ENCODE measurements around the gene DDX28.
"Not testable (repeated sequence)": the region's sequence is repeated elsewhere in the genome, so short reads cannot be mapped to it uniquely, and the experiment has no call there.

The DDX28 gene

DNA sequence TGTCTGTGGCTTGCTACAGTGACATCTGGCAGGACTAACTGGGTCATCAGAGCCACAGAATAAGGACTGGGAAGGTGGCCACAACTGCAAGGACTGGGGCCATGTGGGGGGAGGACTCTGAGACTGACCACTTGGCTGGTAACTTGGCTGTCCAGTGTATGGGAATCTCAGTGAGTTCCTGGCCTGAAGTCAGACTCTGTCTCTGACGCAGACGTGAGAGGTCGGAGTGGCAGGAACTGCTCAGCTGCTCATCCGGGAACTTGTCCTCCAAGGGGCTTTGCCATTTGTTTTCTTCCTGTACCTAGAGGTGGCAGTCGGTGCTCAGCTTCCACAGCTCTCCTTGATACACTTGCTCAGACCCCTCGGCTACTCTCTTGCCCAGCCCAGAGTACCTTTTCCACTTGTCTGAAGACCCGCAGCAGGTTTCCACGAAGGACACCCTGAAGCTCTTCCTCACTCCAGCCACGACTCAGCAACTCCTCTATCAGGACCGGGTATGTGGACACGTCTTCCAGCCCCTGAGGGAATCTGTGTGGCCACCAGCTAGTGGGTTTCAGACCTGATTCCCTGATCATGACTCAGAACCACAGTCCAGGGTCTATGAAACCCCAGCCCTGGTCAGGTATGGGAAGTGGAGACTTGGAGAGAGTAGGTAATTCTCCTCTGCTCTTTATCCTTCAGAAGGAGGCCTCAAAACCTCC lies 35.4 kb downstream of the DDX28 start:
- Histone ChIP-seq H3K4me3 (ENCODE audit: low read length) (no peak overlapping the region), H3K27me3 (ENCODE audit: control insufficient read depth, insufficient read depth, low read length) (no peaks in the 10 kb centered on the region), H3K36me3 (ENCODE audit: control insufficient read depth, insufficient read depth, low read length) (no peaks in the 10 kb centered on the region), H3K9ac (ENCODE audit: low read length) (no peak overlapping the region), H3K4me1 (ENCODE audit: control insufficient read depth, insufficient read depth, low read length) (no peaks in the 10 kb centered on the region), H3K27ac (ENCODE audit: low read depth, low read length) (no peak overlapping the region)

DNA sequence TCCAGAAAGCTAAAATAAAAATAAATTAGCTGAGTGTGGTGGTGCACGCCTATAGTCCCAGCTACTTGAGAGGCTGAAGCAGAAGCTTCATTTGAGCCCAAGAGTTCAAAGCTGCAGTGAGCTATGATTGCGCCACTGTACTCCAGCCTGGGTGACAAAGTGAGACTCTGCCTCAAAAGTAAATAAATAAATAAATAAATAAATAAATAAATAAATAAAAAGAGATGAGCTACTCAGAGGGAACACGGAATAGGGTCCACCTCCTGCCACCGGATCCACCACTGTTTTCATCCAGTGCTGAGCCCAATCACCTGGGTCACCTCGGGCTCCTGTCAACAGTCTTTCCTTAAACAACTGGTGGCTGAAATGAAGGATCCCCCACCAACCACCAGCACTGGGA lies 36.1 kb downstream of the DDX28 start:
- Histone ChIP-seq H3K27ac (ENCODE audit: low read depth, low read length) (no peak overlapping the region), H3K27me3 (ENCODE audit: control insufficient read depth, insufficient read depth, low read length) (no peaks in the 10 kb centered on the region), H3K9ac (ENCODE audit: low read length) (no peak overlapping the region)

DNA sequence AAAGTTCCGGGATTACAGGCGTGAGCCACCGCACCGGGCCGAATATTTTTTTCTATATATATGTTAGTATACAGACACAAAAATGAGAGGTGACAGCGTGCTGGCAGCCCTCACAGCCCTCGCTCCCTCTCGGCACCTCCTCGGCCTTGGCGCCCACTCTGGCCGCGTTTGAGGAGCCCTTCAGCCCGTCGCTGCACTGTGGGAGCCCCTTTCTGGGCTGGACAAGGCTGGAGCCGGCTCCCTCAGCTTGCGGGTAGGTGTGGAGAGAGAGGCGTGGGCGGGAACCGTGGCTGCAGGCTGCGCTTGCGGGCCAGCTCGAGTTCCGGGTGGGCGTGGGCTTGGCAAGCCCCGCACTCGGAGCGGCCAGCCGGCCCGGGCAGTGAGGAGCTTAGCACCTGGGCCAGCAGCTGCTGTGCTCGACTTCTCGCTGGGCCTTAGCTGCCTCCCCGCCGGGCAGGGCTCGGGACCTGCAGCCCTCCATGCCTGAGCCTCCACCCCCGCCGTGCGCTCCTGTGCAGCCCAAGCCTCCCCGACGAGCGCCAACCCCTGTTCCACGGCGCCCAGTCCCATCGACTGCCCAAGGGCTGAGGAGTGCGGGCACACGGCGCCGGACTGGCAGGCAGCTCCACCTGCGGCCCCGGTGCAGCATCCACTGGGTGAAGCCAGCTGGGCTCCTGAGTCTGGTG lies 40.9 kb downstream of the DDX28 start:
- H3K36me3 ChIP-seq (ENCODE audit: control insufficient read depth, insufficient read depth, low read length): no peaks in the 10 kb centered on the region
- no peaks in the 10 kb centered on the region for H3K4me1 ChIP-seq (ENCODE audit: control insufficient read depth, insufficient read depth, low read length)
- H3K27me3 ChIP-seq (ENCODE audit: control insufficient read depth, insufficient read depth, low read length): no peaks in the 10 kb centered on the region
- H3K4me3 ChIP-seq (ENCODE audit: low read length): no peak overlapping the region
- no peak overlapping the region for H3K9ac ChIP-seq (ENCODE audit: low read length)
- no peak overlapping the region for H3K27ac ChIP-seq (ENCODE audit: low read depth, low read length)

More for the DNA sequence above, 36.1 kb downstream of the DDX28 start:
- H3K36me3 ChIP-seq (ENCODE audit: control insufficient read depth, insufficient read depth, low read length): no peaks in the 10 kb centered on the region
- no peaks in the 10 kb centered on the region for H3K4me1 ChIP-seq (ENCODE audit: control insufficient read depth, insufficient read depth, low read length)
- no peak overlapping the region for H3K4me3 ChIP-seq (ENCODE audit: low read length)

DNA sequence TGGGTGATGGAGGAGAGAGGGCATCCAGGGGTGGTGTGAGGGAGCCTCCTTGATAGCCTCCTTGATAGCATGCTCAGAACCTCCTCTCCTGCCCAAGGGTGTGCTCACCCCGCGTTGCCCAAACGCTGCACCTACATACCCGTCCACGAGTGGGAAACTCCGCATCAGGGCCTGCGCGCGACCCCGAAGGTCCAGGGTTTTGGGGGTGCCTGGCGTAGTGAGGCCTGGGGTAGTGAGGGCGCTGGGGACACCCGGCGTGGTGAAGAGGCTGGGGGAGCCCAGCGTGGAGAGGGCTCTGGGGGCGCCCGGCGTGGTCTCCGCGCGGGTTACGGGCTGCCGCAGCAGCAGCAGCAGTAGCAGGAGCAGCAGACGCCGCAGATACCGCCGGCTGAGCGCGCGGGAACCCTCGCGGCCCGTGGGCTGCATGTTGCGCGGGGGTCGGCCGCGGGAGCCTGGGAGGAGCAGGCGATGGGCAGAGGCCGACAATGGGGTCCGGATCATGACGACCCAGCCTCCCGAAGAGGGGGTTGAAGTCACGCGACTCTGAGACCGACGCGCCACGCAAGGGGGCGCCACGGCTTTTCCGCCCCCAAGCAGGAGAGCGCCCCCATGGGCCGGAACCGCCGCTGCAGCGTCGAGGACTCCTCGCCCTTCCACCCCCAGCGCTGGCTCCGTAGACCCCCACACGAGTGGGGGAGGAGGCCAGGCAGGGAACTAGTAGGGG lies 42.9 kb downstream of the DDX28 start, which contains the start of gene DPEP3:
Gene DPEP3 (minus strand): TSS at position 545 of the 724 bp plus-strand sequence. CDS start 119 bp downstream, at position 426.
- no peak within 1 kb of the TSS for H3K9ac ChIP-seq (ENCODE audit: low read length)
- no peak within 1 kb of the TSS for H3K4me3 ChIP-seq (ENCODE audit: low read length)
- no peaks in the 10 kb centered on the region for H3K36me3 ChIP-seq (ENCODE audit: control insufficient read depth, insufficient read depth, low read length)
- no peaks in the 10 kb centered on the region for H3K27me3 ChIP-seq (ENCODE audit: control insufficient read depth, insufficient read depth, low read length)
- H3K27ac ChIP-seq (ENCODE audit: low read depth, low read length): no peak within 1 kb of the TSS
- H3K4me1 ChIP-seq (ENCODE audit: control insufficient read depth, insufficient read depth, low read length): no peaks in the 10 kb centered on the region

DNA sequence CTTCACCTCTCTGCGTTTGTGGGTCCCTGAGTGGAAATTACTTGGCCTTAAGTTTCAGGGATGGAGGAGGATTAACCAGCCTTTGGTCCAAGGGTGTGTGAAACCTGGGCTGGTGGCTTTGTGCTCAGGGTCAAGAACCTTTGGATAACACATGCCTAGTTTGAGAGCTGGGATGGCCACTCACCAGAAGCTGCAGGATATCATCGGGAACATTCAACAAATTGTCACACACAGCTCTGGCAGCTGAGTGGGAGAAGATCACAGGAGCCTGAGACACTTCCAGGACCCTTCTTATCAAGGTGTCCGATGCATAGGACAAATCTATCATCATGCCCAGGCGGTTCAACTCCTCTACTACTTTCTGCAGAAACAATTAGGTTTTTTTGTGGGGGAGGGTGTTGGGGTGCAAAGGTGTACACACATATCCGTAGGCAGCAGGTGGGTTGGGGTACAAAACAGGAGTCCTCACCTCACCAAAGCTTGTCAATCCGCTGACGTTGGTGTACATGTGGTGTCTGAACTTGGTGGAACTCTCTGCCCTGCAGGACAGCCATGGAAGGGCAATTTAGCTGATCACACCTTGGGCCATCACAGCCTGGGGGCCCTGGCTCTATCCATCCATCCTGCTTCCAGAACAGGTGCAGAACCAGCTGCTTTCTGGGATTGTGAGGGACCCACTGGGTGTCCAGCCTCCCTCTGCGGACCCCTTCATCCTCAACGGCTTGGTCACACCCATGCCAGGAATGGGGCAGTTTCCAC lies 45.4 kb downstream of the DDX28 start:
- Histone ChIP-seq H3K4me1 (ENCODE audit: control insufficient read depth, insufficient read depth, low read length) (no peaks in the 10 kb centered on the region), H3K27me3 (ENCODE audit: control insufficient read depth, insufficient read depth, low read length) (no peaks in the 10 kb centered on the region), H3K36me3 (ENCODE audit: control insufficient read depth, insufficient read depth, low read length) (no peaks in the 10 kb centered on the region), H3K4me3 (ENCODE audit: low read length) (no peak overlapping the region), H3K9ac (ENCODE audit: low read length) (no peak overlapping the region), H3K27ac (ENCODE audit: low read depth, low read length) (no peak overlapping the region)

DNA sequence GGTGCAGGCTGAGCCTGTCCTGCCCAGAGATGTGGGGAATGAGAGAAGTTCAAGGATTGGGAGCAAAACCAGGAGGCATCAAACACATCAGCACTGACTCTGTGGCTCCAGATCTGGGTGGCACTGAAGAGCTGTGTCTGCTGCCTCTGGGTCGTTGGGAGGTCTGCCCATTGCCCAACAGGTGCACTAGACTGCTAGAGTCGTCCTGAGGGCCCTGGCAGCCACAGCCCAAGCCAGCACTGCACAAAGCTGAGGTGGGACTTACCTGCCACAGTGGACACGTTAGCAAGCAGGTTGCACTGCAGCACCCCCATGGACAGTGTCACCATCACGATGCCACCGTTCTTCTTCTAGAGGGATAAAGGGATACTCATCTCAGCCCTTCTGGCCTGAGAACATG lies 46.0 kb downstream of the DDX28 start:
- H3K36me3 ChIP-seq (ENCODE audit: control insufficient read depth, insufficient read depth, low read length): no peaks in the 10 kb centered on the region

DNA sequence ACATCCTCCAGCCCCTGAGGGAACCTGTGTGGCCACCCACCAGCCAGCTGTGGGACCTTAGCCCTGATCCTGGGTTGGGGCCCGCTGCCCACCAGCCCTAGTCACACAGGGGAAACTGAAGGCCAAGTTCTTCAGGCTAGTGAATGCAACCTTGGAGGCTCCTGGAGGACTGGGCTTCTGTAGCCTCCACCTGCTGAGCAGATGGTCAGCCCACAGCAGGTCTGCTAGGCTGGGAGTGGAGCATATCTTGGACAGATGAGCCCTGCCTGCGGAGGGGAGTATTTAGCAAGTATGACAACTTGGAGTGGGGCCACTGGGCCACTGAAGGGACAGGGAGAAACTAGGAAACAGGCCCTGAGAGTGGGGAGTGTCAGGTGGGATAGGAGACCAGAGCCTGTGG lies 46.8 kb downstream of the DDX28 start:
- Histone ChIP-seq H3K36me3 (ENCODE audit: control insufficient read depth, insufficient read depth, low read length) (no peaks in the 10 kb centered on the region), H3K27ac (ENCODE audit: low read depth, low read length) (no peak overlapping the region), H3K4me3 (ENCODE audit: low read length) (no peak overlapping the region), H3K27me3 (ENCODE audit: control insufficient read depth, insufficient read depth, low read length) (no peaks in the 10 kb centered on the region), H3K9ac (ENCODE audit: low read length) (no peak overlapping the region), H3K4me1 (ENCODE audit: control insufficient read depth, insufficient read depth, low read length) (no peaks in the 10 kb centered on the region)

More for the DNA sequence above, 46.0 kb downstream of the DDX28 start:
- Histone ChIP-seq H3K4me1 (ENCODE audit: control insufficient read depth, insufficient read depth, low read length) (no peaks in the 10 kb centered on the region), H3K27me3 (ENCODE audit: control insufficient read depth, insufficient read depth, low read length) (no peaks in the 10 kb centered on the region), H3K27ac (ENCODE audit: low read depth, low read length) (no peak overlapping the region), H3K9ac (ENCODE audit: low read length) (no peak overlapping the region), H3K4me3 (ENCODE audit: low read length) (no peak overlapping the region)

DNA sequence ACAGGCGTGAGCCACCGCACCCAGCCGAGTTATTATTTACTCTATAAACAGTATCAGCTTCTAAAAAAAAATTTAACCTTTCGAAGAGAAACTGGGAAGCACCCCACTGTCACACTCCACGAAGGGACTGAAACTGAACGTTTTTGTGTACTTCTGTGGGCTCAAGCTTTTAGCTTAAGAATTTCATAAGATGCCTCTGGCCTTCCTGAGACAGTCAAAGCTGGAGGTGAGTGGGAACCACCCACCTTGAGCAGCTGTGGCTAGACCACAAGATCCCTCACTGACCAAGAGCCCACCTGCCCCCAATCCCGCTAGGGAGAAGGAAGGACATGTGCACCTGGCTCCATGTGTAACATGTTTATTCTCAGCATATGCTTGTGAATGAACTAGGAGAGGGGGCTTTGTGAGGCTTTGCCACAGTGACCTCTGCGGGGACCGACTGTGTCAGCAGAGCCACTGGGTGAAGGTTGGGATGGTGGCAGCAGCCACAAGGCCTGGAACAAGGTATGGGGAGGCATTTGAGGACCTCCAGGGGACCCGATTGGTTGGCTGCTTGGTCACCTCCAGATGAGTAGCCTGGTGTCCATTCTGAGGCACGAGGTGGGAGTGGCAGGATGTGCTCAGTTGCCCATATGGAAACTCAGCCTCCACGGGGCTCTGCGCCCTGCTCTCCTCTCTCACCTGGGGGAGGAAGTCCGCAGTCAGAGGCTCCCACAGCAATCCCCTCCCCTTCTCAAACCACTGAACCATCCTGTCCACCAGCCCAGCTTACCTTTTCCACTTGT lies 47.5 kb downstream of the DDX28 start:
- no peaks in the 10 kb centered on the region for H3K4me1 ChIP-seq (ENCODE audit: control insufficient read depth, insufficient read depth, low read length)
- H3K4me3 ChIP-seq (ENCODE audit: low read length): no peak overlapping the region
- H3K9ac ChIP-seq (ENCODE audit: low read length): no peak overlapping the region
- no peaks in the 10 kb centered on the region for H3K27me3 ChIP-seq (ENCODE audit: control insufficient read depth, insufficient read depth, low read length)
- no peak overlapping the region for H3K27ac ChIP-seq (ENCODE audit: low read depth, low read length)
- H3K36me3 ChIP-seq (ENCODE audit: control insufficient read depth, insufficient read depth, low read length): no peaks in the 10 kb centered on the region

DNA sequence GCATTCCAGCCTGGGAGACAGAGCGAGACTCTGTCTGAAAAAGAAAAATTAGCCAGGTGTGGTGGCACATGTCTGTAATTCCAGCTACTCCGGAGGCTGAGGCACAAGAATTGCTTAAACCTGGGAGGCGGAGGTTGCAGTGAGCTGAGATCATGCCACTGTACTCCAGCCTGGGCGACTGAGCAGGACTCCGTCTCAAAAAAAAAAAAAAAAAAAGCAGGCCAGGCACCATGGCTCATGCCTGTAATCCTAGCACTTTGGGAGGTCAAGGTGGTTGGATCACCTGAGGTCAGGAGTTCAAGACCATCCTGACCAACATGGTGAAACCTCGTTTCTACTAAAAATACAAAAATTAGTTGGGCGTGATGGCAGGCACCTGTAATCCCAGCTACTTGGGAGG lies 50.7 kb downstream of the DDX28 start:
- H3K4me1 ChIP-seq (ENCODE audit: control insufficient read depth, insufficient read depth, low read length); H3K27ac ChIP-seq (ENCODE audit: low read depth, low read length); H3K27me3 ChIP-seq (ENCODE audit: control insufficient read depth, insufficient read depth, low read length); H3K9ac ChIP-seq (ENCODE audit: low read length); H3K36me3 ChIP-seq (ENCODE audit: control insufficient read depth, insufficient read depth, low read length); H3K4me3 ChIP-seq (ENCODE audit: low read length): not testable (repeated sequence)

DNA sequence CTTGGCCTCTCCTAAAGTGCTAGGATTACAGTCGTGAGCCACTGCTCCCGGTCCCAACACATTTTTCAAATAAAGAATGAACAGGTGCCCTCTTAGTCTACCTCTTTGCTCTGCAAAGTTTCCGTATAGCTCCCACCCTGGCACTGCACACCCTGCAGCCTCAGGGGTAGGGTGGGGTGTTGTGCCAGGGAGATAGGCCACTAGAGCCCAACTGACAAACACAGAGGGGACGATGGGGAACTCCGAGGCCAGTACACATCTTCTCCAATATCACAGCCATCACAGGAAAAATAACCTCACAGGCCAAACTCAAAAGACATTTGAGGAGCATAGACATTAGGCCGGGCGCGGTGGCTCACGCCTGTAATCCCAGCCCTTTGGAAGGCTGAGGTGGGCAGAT lies 51.9 kb downstream of the DDX28 start:
- no peak overlapping the region for H3K9ac ChIP-seq (ENCODE audit: low read length)
- no peak overlapping the region for H3K27ac ChIP-seq (ENCODE audit: low read depth, low read length)
- no peak overlapping the region for H3K4me3 ChIP-seq (ENCODE audit: low read length)
- H3K36me3 ChIP-seq (ENCODE audit: control insufficient read depth, insufficient read depth, low read length): no peaks in the 10 kb centered on the region
- peaks cover 3% of the 10 kb centered on the region for H3K27me3 ChIP-seq (ENCODE audit: control insufficient read depth, insufficient read depth, low read length)
- peaks cover 12% of the 10 kb centered on the region for H3K4me1 ChIP-seq (ENCODE audit: control insufficient read depth, insufficient read depth, low read length)
